Esophagus squamous epithelium (tissue), 5 donors: ENCODE measurements around the gene NEUROG2. TPM values are rescaled to one million over a fixed set of nuclear protein-coding genes. Genes with fewer than 3 reads are reported as not detected.

Experiments used
- DNase-seq: peaks from one replicate; lab custom pipeline; 2025; lab: John Stamatoyannopoulos, UW
- H3K27ac ChIP-seq, 4 donors: fragments of 200-600 bp; sonication (generic); one replicate each; pipeline ENCODE4 v1.5.1; 2016 to 2019; ENCODE audit warnings: mild to moderate bottlenecking in 1 of 4
- H3K27me3 ChIP-seq, 4 donors: fragments of 200-600 bp; sonication (generic); 1 replicate in 3 of 4; 2 replicates in 1 of 4; pipeline versions ENCODE4 v1.5.1 to v1.6.0; 2017 to 2021; ENCODE audit warnings: antibody characterized with exemption in 1 of 4
- H3K36me3 ChIP-seq, 3 donors: fragments of 200-600 bp; sonication (generic); one replicate each; pipeline ENCODE4 v1.5.1; 2016 to 2019
- H3K4me1 ChIP-seq, 3 donors: fragments of 200-600 bp; sonication (generic); one replicate each; pipeline ENCODE4 v1.5.1; 2017 to 2019
- H3K4me3 ChIP-seq, 4 donors: fragments of 200-600 bp; sonication (generic); 1 replicate in 3 of 4; 2 replicates in 1 of 4; pipeline ENCODE4 v1.5.1; 2016 to 2019; ENCODE audit warnings: mild to moderate bottlenecking in 2 of 4, moderate library complexity in 1 of 4
- H3K9me3 ChIP-seq, 3 donors: fragments of 200-600 bp; sonication (generic); one replicate each; pipeline ENCODE4 v1.5.1; 2016 to 2019
- POLR2A ChIP-seq, 4 donors: fragments of 450-650 bp; IDR thresholded peaks; one replicate each; pipeline ENCODE4 v1.6.1; 2017; ENCODE audit warnings: antibody characterized with exemption in 4 of 4, mild to moderate bottlenecking in 4 of 4, moderate library complexity in 3 of 4
- WGBS, 2 donors: methylation state at CpG; one replicate each; pipeline ENCODE4 v1.1.5; 2018; 5-methylcytosine and 5-hydroxymethylcytosine counted together
- intact Hi-C: fragments of 100-400 bp; cut with DNase I; formaldehyde crosslinking; loops from one replicate; pipeline ENCODE4 v1.15.0; 2022
- total RNA-seq, 4 donors: library from RNA; depleted of rRNA; stranded (reverse); fragments of >200 nt; gene quantifications; one replicate each; pipeline ENCODE4 v1.1.0, GENCODE V29; 2016
- TF ChIP-seq, protein P1 (sequence below), 6 experiments: fragments of 450-650 bp in 4 of 6; fragments of 200-600 bp in 2 of 6; sonication (generic) in 2 of 6; IDR thresholded peaks; one replicate each; pipeline ENCODE4 v1.5.1; 2016 to 2019; ENCODE audit warnings: antibody characterized with exemption in 6 of 6, mild to moderate bottlenecking in 4 of 6, moderate library complexity in 4 of 6
- donor health status: DM: yes; HTN: yes; CAD: no.

NEUROG2 gene
- total RNA-seq, 4 donors from 2014 or later, result not detected

DNA sequence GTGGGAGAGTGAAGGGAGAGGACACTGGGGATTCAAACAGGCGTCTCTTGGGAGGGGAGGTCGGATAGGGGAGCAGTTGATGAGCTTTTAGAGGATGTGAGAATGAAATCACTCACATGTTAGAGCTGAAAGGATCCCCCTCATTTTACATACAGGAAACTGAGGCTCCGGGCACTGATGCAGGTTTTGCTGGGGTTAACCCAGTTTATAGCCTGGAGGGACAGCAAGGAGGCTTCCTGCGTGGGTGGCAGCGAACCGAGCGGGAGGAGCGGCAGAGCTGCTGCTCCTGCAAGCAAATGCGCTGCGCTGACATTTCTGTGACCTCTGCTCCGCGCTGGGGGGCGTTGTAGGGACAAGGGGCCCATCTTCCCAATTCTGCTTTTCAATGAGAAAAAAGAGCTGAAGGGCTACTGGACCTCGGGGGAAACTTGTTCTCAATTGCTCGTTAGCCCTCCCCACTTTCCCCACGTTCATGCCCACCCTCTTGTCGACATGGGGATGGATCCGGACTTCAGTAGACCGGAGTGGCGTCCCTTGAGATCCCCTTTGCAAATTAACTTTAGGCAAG is 1.2 kb upstream of the NEUROG2 start:
- no peak overlapping the region for H3K27ac ChIP-seq
- peaks cover 31 to 100% (median 69%) of the 10 kb centered on the region in 4 donors for H3K27me3 ChIP-seq
- peaks cover 32 to 60% (median 37%) of the 10 kb centered on the region in 3 donors for H3K4me1 ChIP-seq
- WGBS, 2 donors, result 4% methylated on average over 10 to 13 of the region's 20 CpGs
- TF ChIP-seq, protein P1, sequence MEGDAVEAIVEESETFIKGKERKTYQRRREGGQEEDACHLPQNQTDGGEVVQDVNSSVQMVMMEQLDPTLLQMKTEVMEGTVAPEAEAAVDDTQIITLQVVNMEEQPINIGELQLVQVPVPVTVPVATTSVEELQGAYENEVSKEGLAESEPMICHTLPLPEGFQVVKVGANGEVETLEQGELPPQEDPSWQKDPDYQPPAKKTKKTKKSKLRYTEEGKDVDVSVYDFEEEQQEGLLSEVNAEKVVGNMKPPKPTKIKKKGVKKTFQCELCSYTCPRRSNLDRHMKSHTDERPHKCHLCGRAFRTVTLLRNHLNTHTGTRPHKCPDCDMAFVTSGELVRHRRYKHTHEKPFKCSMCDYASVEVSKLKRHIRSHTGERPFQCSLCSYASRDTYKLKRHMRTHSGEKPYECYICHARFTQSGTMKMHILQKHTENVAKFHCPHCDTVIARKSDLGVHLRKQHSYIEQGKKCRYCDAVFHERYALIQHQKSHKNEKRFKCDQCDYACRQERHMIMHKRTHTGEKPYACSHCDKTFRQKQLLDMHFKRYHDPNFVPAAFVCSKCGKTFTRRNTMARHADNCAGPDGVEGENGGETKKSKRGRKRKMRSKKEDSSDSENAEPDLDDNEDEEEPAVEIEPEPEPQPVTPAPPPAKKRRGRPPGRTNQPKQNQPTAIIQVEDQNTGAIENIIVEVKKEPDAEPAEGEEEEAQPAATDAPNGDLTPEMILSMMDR (IDR thresholded peaks at IDR 0.05), result no peak
- no peak for TF ChIP-seq POLR2A (IDR thresholded peaks at IDR 0.05)
- no peaks in the 10 kb centered on the region for H3K36me3 ChIP-seq
- intact Hi-C loops, result no loop called here
- H3K4me3 ChIP-seq, result peak overlapping the region in 2 of 4 donors; percentile 56 to 79
- DNase-seq, result no peak
- H3K9me3 ChIP-seq, result peaks cover 0 to 9% (median 0%) of the 10 kb centered on the region in 3 donors

DNA sequence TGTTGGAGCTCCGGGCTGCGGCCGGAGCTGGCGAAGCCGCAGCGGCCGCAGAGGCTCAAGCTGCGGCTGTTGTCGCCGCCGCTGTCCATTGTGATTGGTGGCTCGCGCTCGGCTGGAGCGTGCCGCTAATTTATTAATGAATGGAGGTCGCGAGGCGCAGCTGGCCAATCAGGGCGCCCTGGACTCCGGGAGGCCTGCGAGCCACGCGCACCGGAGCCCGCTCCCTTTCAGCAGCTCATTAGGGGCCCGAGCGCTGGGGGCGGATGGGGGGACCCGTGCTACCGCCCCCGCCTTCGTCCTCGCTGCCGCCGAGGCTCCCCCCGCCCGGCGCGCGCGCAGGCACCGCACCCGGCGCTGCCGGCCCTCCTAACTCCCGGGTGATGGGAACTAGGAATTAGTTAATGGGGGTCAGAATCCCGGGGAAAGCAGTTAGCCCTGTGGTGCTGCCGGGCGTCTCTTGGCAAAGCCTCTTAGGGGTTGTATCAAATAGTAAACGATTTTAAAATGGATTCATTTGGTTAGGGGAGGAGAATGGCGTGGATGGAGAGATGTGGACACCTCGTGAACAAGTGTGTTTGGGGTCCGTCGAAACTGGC is 589 bp upstream of the NEUROG2 start:
- no peak for TF ChIP-seq POLR2A (IDR thresholded peaks at IDR 0.05)
- TF ChIP-seq, protein P1 (IDR thresholded peaks at IDR 0.05), result no peak
- peaks cover 32 to 100% (median 68%) of the 10 kb centered on the region in 4 donors for H3K27me3 ChIP-seq
- H3K36me3 ChIP-seq, result no peaks in the 10 kb centered on the region
- peaks cover 0 to 9% (median 0%) of the 10 kb centered on the region in 3 donors for H3K9me3 ChIP-seq
- peak overlapping the region in 3 of 4 donors; percentile 45 to 79 (median 56) for H3K4me3 ChIP-seq
- no peak overlapping the region for H3K27ac ChIP-seq
- DNase-seq, result no peak
- 0 to 3% methylated on average over 8 to 16 of the region's 55 CpGs for WGBS, 2 donors
- peaks cover 32 to 59% (median 36%) of the 10 kb centered on the region in 3 donors for H3K4me1 ChIP-seq
- intact Hi-C loops, result no loop called here

GRCh38 chr4:112515198-112516065 is 548 bp downstream of the NEUROG2 start:
- H3K36me3 ChIP-seq, result no peaks in the 10 kb centered on the region
- intact Hi-C loops, result no loop called here
- peaks cover 32 to 59% (median 35%) of the 10 kb centered on the region in 3 donors for H3K4me1 ChIP-seq
- peak; percentile 1 for DNase-seq
- 1% methylated on average over 14 to 18 of the region's 96 CpGs for WGBS, 2 donors
- peaks cover 32 to 100% (median 67%) of the 10 kb centered on the region in 4 donors for H3K27me3 ChIP-seq
- TF ChIP-seq POLR2A (IDR thresholded peaks at IDR 0.05), result no peak
- TF ChIP-seq, protein P1 (IDR thresholded peaks at IDR 0.05), result no peak
- H3K4me3 ChIP-seq, result peak overlapping the region; percentile 34 to 79 (median 50)
- H3K9me3 ChIP-seq, result peaks cover 0 to 9% (median 0%) of the 10 kb centered on the region in 3 donors
- no peak overlapping the region for H3K27ac ChIP-seq

DNA sequence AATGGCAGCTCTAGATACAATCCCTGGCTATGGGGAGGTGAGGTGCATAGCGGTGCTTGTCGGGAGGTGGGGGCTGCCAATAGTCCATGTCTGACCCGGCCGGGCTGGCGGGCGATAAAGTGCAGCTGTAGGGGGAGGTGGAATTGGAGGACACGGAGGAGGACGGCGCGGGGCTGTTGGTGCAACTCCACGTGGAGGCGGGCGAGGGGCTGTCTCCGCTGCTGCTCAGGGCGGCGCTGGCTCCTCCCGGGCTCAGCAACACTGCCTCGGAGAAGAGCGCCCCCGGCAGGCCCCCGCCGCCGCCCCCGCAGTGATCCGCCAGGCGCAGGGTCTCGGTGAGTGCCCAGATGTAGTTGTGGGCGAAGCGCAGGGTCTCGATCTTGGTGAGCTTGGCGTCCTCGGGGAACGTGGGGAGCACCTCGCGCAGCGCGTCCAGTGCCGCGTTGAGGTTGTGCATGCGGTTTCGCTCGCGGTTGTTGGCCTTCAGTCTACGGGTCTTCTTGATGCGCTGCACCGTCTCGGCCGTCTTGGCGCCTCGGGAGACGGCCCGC is 1.3 kb downstream of the NEUROG2 start:
- DNase-seq, result no peak
- TF ChIP-seq, protein P1 (IDR thresholded peaks at IDR 0.05), result no peak

More for the DNA sequence above, 1.3 kb downstream of the NEUROG2 start:
- peaks cover 35 to 61% (median 42%) of the 10 kb centered on the region in 3 donors for H3K4me1 ChIP-seq
- H3K36me3 ChIP-seq, result no peaks in the 10 kb centered on the region
- WGBS, 2 donors, result 4 to 5% methylated on average over 19 to 25 of the region's 52 CpGs
- H3K4me3 ChIP-seq, result peak overlapping the region; percentile 34 to 79 (median 50)
- intact Hi-C loops, result no loop called here
- peaks cover 29 to 100% (median 65%) of the 10 kb centered on the region in 4 donors for H3K27me3 ChIP-seq
- H3K27ac ChIP-seq, result no peak overlapping the region
- H3K9me3 ChIP-seq, result peaks cover 0 to 3% (median 0%) of the 10 kb centered on the region in 3 donors
